Activated CD4-positive, alpha-beta T cell treated with anti-CD3 and anti-CD28 coated beads, Interleukin-2, amount 10 ng/mL, durations not matched to agents 7 days and 5 days (primary cell): Measurements from ENCODE around the gene MTX1. TPM values are rescaled to one million over a fixed set of nuclear protein-coding genes. Genes with fewer than 3 reads are reported as not detected.
A peak's percentile ranks its signal among the peaks of the same experiment; 100 is the strongest.
"Not testable (repeated sequence)": the region's sequence is repeated elsewhere in the genome, so short reads cannot be mapped to it uniquely, and the experiment has no call there.

ENCODE experiments used
- CTCF ChIA-PET: fragments of 350-600 bp; sonication (Branson Sonifier 250); formaldehyde crosslinking; loops from one replicate; lab custom pipeline; 2021; ENCODE audit warnings: antibody characterized with exemption; lab: Charles Lee
- POLR2A ChIA-PET: fragments of 350-600 bp; sonication (Branson Sonifier 250); formaldehyde crosslinking; loops from one replicate; lab custom pipeline; 2021; ENCODE audit warnings: antibody characterized with exemption; lab: Charles Lee
- DNase-seq: peaks from one replicate; pipeline ENCODE4 v3.0.0-alpha.2; 2020
- H3K27ac Mint-ChIP-seq: one replicate; pipeline ENCODE4 v1.8.0; 2021; ENCODE audit warnings: mild to moderate bottlenecking, moderate library complexity, mixed read lengths
- H3K27me3 Mint-ChIP-seq: one replicate; pipeline ENCODE4 v1.8.0; 2021; ENCODE audit warnings: mixed read lengths
- H3K36me3 Mint-ChIP-seq: one replicate; pipeline ENCODE4 v1.8.0; 2021; ENCODE audit warnings: low read depth, mixed read lengths
- H3K4me1 Mint-ChIP-seq: one replicate; pipeline ENCODE4 v1.8.0; 2021; ENCODE audit warnings: mixed read lengths
- H3K4me3 Mint-ChIP-seq: one replicate; pipeline ENCODE4 v1.8.0; 2021; ENCODE audit warnings: mild to moderate bottlenecking, moderate library complexity, mixed read lengths
- H3K9me3 Mint-ChIP-seq: one replicate; pipeline ENCODE4 v1.8.0; 2021; ENCODE audit warnings: mixed read lengths
- total RNA-seq, 2 experiments: library from RNA; stranded (reverse); gene quantifications; one replicate each; pipeline ENCODE4 v1.2.3, GENCODE V29; 2021

The MTX1 gene
- total RNA-seq, 2 experiments from 2014 or later: 32.8 to 37.3 TPM

DNA sequence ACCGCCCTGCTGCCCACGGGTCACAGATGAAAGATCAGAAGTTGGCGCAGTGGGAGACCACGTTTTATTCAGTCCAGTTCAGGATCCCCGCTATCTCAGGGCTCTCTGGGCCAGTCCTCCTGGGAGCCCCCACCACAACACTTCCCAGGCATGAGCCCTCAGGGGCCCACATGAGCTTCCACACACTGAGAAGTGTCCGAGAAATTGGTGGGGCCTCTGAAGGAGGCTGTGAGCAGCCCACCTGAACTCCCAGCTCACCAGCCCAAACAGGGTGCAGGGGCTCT lies 22.8 kb upstream of the MTX1 start:
- CTCF ChIA-PET: interaction anchor here (2.4 to 4.0 kb wide), 3 partner anchors 8 to 13 kb away, joined by 13 to 25 read pairs (median 15); partner anchors contain the start of gene KRTCAP2
- no peak overlapping the region for H3K27ac Mint-ChIP-seq
- no peaks in the 10 kb centered on the region for H3K27me3 Mint-ChIP-seq
- no peak for DNase-seq
- POLR2A ChIA-PET: no interaction called here
- peaks cover 7% of the 10 kb centered on the region for H3K36me3 Mint-ChIP-seq
- peaks cover 9% of the 10 kb centered on the region for H3K4me1 Mint-ChIP-seq
- H3K9me3 Mint-ChIP-seq: no peaks in the 10 kb centered on the region
- no peak overlapping the region for H3K4me3 Mint-ChIP-seq

DNA sequence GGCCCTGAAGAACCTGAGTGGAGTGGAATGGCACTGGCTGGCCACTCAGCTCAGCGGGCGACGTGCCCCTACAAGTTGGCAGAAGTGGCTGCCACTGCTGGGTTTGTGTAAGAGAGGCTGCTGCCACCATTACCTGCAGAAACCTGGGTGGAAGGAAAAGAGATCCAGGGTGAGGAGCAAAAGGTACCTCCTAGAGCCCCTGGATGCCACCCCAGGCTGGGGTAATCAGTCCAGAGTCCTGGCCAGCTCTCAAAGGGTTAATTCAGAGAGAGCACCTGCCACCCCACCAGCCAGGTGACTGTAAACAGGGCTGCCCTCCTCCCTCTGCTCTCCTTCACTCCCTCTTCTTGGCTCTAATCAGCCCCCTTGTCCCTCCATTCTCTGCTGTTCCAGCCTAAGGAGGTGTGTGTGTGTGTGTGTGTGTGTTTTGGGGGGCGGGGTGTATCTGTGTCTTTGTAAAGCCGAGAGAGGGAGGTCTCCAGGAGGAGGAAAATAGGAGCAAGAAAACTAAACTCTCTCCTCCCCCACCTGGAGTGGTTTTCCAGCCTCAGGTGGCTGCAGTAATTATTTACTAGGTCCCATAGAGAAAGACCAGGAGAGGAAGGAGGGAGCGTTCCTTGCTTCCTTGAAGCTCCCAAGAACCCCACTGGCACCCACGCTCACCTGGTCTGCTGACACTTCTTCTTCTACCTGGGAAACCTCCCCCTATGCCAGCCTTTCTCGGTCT lies 22.3 kb upstream of the MTX1 start:
- POLR2A ChIA-PET: interaction anchor here (0.7 kb wide), 1 partner anchor 19 kb away, joined by 4 read pairs; no protein-coding TSS in a partner anchor
- no peaks in the 10 kb centered on the region for H3K27me3 Mint-ChIP-seq
- DNase-seq: no peak
- no peaks in the 10 kb centered on the region for H3K9me3 Mint-ChIP-seq
- CTCF ChIA-PET: interaction anchor here (1.3 to 4.0 kb wide), 4 partner anchors 8 to 41 kb away, joined by 4 to 25 read pairs (median 14); partner anchors contain the start of gene KRTCAP2
- H3K4me1 Mint-ChIP-seq: peaks cover 9% of the 10 kb centered on the region
- no peak overlapping the region for H3K27ac Mint-ChIP-seq
- H3K4me3 Mint-ChIP-seq: no peak overlapping the region
- peaks cover 7% of the 10 kb centered on the region for H3K36me3 Mint-ChIP-seq

DNA sequence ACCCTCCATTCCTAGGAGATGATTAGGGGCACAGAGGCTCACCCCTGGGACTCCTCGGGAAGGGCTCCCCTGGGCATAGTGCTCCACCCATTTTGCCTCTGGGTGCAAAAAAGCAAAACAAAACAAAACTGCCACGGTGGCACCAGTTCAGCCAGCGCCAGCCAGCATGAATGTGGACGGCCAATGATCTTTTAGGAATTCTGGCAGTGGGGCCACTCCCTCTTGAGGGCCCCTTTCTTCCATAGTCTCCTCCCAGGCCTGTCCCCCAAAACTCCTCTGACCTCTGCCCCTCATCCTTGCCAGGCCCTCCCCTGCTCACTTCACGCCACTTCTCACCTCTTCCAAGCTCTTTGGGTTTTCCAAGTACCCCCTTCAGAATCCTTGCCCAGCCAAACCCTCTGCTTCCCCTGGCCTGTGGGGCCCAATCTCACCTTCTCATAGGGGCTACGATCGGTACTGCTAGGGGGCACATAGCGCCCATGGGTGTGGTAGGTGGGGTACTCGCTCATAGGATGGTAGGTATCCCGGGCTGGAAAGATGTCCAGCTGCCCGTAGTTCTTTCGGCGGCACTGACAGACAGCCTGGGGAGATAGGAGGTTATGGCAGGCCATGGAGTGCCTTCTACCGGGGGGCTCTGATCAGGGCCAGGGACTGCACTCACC lies 21.6 kb upstream of the MTX1 start:
- H3K27me3 Mint-ChIP-seq: no peaks in the 10 kb centered on the region
- no peaks in the 10 kb centered on the region for H3K9me3 Mint-ChIP-seq
- ChIA-PET CTCF (interaction anchor here (1.3 to 3.9 kb wide), 2 partner anchors 10 to 41 kb away, joined by 4 to 13 read pairs; no protein-coding TSS in a partner anchor), POLR2A (interaction anchor here (0.7 kb wide), 1 partner anchor 19 kb away, joined by 4 read pairs; no protein-coding TSS in a partner anchor)
- DNase-seq: no peak
- no peak overlapping the region for H3K4me3 Mint-ChIP-seq
- H3K36me3 Mint-ChIP-seq: peaks cover 7% of the 10 kb centered on the region
- no peak overlapping the region for H3K27ac Mint-ChIP-seq
- H3K4me1 Mint-ChIP-seq: peaks cover 11% of the 10 kb centered on the region

DNA sequence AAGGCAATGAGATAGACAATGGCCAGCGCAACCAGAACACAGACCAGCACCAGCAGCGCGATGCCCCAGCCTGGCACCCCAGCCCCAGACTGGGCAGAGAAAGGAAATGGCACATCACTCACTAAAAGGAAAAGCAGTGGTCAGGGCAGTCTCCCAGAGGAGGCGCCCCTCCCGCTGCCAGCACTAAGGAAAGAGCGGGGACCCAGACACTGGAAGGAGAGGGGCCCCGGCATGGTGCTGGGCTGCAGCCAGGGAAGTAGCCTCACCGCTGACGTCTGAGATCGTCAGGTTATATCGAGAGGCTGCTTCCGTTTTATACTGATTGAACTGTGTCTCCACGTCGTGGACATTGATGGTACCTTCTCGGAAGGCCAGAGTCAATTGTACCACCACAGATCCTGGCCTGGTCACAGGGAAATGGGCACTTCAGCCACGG lies 21.0 kb upstream of the MTX1 start:
- DNase-seq: no peak
- Mint-ChIP-seq H3K4me1 (peaks cover 16% of the 10 kb centered on the region), H3K27me3 (no peaks in the 10 kb centered on the region), H3K9me3 (no peaks in the 10 kb centered on the region), H3K36me3 (peaks cover 4% of the 10 kb centered on the region), H3K27ac (no peak overlapping the region), H3K4me3 (no peak overlapping the region)
- CTCF ChIA-PET: interaction anchor here (1.3 to 3.9 kb wide), 2 partner anchors 10 to 40 kb away, joined by 4 to 13 read pairs; no protein-coding TSS in a partner anchor
- POLR2A ChIA-PET: no interaction called here

- peak overlapping the region; percentile 24 for H3K4me3 Mint-ChIP-seq
- peaks cover 4% of the 10 kb centered on the region for H3K36me3 Mint-ChIP-seq
- peak overlapping the region; percentile 78 for H3K27ac Mint-ChIP-seq
- no peak for DNase-seq
- peaks cover 22% of the 10 kb centered on the region for H3K4me1 Mint-ChIP-seq
- POLR2A ChIA-PET: no interaction called here
- CTCF ChIA-PET: interaction anchor here (0.9 to 3.9 kb wide), 2 partner anchors 11 to 15 kb away, joined by 6 to 13 read pairs; partner anchors contain the start of gene KRTCAP2
- H3K27me3 Mint-ChIP-seq: no peaks in the 10 kb centered on the region
- no peaks in the 10 kb centered on the region for H3K9me3 Mint-ChIP-seq
Measured at GRCh38 chr1:155188268-155188667, 20.2 kb upstream of the MTX1 start.

DNA sequence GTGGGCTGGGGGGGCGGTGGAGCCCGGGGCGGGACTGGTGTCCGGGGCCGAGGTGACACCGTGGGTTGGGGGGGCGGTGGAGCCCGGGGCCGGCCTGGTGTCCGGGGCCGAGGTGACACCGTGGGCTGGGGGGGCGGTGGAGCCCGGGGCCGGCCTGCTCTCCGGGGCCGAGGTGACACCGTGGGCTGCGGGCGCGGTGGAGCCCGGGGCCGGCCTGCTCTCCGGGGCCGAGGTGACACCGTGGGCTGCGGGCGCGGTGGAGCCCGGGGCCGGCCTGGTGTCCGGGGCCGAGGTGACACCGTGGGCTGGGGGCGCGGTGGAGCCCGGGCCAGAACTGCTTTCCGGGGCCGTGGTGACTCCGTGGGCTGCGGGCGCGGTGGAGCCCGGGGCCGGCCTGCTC lies 18.6 kb upstream of the MTX1 start:
- CTCF ChIA-PET, DNase-seq, H3K4me3 Mint-ChIP-seq, H3K36me3 Mint-ChIP-seq, H3K27me3 Mint-ChIP-seq, H3K27ac Mint-ChIP-seq, POLR2A ChIA-PET, H3K9me3 Mint-ChIP-seq: not testable (repeated sequence)
- H3K4me1 Mint-ChIP-seq: peaks cover 39% of the 10 kb centered on the region

DNA sequence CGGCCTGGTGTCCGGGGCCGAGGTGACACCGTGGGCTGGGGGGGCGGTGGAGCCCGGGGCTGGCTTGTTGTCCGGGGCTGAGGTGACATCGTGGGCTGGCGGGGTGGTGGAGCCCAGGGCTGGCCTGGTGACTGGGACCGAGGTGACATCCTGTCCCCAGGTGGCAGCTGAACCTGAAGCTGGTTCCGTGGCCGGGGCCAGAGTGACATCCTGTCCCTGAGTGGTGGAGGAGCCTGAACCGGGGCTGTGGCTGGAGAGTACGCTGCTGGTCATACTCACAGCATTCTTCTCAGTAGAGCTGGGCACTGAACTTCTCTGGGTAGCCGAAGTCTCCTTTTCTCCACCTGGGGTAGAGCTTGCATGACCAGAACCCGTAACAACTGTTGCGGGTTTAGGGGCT lies 16.6 kb upstream of the MTX1 start:
- peak overlapping the region; percentile 96 for H3K27ac Mint-ChIP-seq
- H3K9me3 Mint-ChIP-seq: no peaks in the 10 kb centered on the region
- H3K36me3 Mint-ChIP-seq: peaks cover 5% of the 10 kb centered on the region
- H3K4me3 Mint-ChIP-seq: peak overlapping the region; percentile 58
- H3K27me3 Mint-ChIP-seq: no peaks in the 10 kb centered on the region
- no peak for DNase-seq
- peaks cover 45% of the 10 kb centered on the region for H3K4me1 Mint-ChIP-seq
- POLR2A ChIA-PET: no interaction called here
- CTCF ChIA-PET: interaction anchor here (3.6 to 3.7 kb wide), 2 partner anchors 12 to 18 kb away, joined by 27 to 52 read pairs; partner anchors contain the start of genes KRTCAP2 and TRIM46

GRCh38 chr1:155192346-155193274 lies 15.9 kb upstream of the MTX1 start:
- ChIA-PET POLR2A (interaction anchor here (0.9 kb wide), 1 partner anchor 14 kb away, joined by 5 read pairs; no protein-coding TSS in a partner anchor), CTCF (interaction anchor here (1.1 to 3.7 kb wide), 17 partner anchors 8 to 175 kb away, joined by 3 to 52 read pairs (median 7); partner anchors contain the start of genes KRTCAP2, MTX1, THBS3 and TRIM46)
- Mint-ChIP-seq H3K4me3 (peak overlapping the region; percentile 74), H3K9me3 (no peaks in the 10 kb centered on the region), H3K4me1 (peaks cover 43% of the 10 kb centered on the region), H3K27me3 (no peaks in the 10 kb centered on the region), H3K27ac (peak overlapping the region; percentile 96), H3K36me3 (peaks cover 5% of the 10 kb centered on the region)
- DNase-seq: peak; percentile 38

- ChIA-PET POLR2A (interaction anchor here (0.9 kb wide), 1 partner anchor 15 kb away, joined by 5 read pairs; no protein-coding TSS in a partner anchor), CTCF (interaction anchor here (0.6 to 3.7 kb wide), 20 partner anchors 9 to 659 kb away, joined by 3 to 52 read pairs (median 6); partner anchors contain the start of genes KRTCAP2, MTX1, THBS3 and TRIM46)
- peak overlapping the region; percentile 96 for H3K27ac Mint-ChIP-seq
- peaks cover 38% of the 10 kb centered on the region for H3K4me1 Mint-ChIP-seq
- DNase-seq: peak; percentile 77
- H3K27me3 Mint-ChIP-seq: no peaks in the 10 kb centered on the region
- H3K9me3 Mint-ChIP-seq: no peaks in the 10 kb centered on the region
- peak overlapping the region; percentile 74 for H3K4me3 Mint-ChIP-seq
- peaks cover 4% of the 10 kb centered on the region for H3K36me3 Mint-ChIP-seq
Measured at GRCh38 chr1:155193275-155193990, 15.1 kb upstream of the MTX1 start.

DNA sequence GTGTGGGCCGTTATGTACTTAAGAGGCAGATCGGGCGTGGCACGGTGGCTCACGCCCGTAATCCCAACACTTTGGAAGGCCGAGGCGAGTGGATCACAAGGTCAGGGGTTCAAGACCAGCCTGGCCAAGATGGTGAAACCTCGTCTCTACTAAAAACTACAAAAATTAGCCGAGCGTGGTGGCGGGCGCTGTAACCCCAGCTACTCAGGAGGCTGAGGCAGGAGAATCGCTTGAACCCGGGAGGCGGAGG lies 14.6 kb upstream of the MTX1 start:
- peak overlapping the region; percentile 74 for H3K4me3 Mint-ChIP-seq
- H3K9me3 Mint-ChIP-seq: not testable (repeated sequence)

More for the DNA sequence above, 14.6 kb upstream of the MTX1 start:
- Mint-ChIP-seq H3K27ac (peak overlapping the region; percentile 96), H3K4me1 (peaks cover 38% of the 10 kb centered on the region)
- CTCF ChIA-PET: interaction anchor here (0.6 to 3.7 kb wide), 20 partner anchors 10 to 659 kb away, joined by 3 to 52 read pairs (median 6); partner anchors contain the start of genes KRTCAP2, MTX1, THBS3 and TRIM46
- H3K27me3 Mint-ChIP-seq, H3K36me3 Mint-ChIP-seq, DNase-seq: not testable (repeated sequence)
- POLR2A ChIA-PET: interaction anchor here (0.6 to 0.9 kb wide), 2 partner anchors 15 to 965 kb away, joined by 3 to 5 read pairs; no protein-coding TSS in a partner anchor
